MM.1S (cell line): ENCODE results near the gene SMG6.

ENCODE experiments used
- EZH2 ChIP-seq: fragments of 300-600 bp; sonication (generic); optimal IDR thresholded peaks from 2 replicates; pipeline ENCODE3; 2017; ENCODE audit warnings: low read depth, mild to moderate bottlenecking, antibody characterized with exemption, low read length, mixed read lengths
- TF ChIP-seq, protein P1 (sequence below): fragments of 300-600 bp; sonication (generic); IDR thresholded peaks from 2 replicates; pipeline ENCODE4 v1.5.1; 2016; ENCODE audit warnings: antibody characterized with exemption, low read length, mixed read lengths

DNA sequence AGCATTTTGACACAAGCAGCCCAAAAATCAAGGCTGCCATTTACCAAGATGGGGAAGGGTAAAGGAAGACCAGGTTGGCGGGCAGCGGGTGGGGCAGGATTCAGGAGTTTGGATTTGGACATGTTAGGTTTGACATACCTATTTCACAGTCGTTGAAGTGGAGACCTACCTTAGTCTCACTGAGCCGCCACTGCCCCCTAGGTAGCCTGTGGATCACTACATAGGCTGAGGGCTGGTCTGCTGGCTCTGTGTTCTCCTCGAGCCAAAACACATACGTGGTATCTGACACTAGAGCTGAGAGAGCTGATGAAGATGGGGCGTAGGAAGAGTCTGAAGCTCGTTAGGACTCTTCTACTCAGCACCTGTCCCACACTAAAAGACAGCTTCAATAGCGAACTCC is 133.6 kb downstream of the SMG6 start:
- TF ChIP-seq, protein P1, sequence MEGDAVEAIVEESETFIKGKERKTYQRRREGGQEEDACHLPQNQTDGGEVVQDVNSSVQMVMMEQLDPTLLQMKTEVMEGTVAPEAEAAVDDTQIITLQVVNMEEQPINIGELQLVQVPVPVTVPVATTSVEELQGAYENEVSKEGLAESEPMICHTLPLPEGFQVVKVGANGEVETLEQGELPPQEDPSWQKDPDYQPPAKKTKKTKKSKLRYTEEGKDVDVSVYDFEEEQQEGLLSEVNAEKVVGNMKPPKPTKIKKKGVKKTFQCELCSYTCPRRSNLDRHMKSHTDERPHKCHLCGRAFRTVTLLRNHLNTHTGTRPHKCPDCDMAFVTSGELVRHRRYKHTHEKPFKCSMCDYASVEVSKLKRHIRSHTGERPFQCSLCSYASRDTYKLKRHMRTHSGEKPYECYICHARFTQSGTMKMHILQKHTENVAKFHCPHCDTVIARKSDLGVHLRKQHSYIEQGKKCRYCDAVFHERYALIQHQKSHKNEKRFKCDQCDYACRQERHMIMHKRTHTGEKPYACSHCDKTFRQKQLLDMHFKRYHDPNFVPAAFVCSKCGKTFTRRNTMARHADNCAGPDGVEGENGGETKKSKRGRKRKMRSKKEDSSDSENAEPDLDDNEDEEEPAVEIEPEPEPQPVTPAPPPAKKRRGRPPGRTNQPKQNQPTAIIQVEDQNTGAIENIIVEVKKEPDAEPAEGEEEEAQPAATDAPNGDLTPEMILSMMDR, result peak; percentile 60
- no peak for TF ChIP-seq EZH2
